ENCODE results near the gene ARL2BP.
"Not testable (repeated sequence)": the region's sequence is repeated elsewhere in the genome, so short reads cannot be mapped to it uniquely, and the experiment has no call there.

The ARL2BP gene

DNA sequence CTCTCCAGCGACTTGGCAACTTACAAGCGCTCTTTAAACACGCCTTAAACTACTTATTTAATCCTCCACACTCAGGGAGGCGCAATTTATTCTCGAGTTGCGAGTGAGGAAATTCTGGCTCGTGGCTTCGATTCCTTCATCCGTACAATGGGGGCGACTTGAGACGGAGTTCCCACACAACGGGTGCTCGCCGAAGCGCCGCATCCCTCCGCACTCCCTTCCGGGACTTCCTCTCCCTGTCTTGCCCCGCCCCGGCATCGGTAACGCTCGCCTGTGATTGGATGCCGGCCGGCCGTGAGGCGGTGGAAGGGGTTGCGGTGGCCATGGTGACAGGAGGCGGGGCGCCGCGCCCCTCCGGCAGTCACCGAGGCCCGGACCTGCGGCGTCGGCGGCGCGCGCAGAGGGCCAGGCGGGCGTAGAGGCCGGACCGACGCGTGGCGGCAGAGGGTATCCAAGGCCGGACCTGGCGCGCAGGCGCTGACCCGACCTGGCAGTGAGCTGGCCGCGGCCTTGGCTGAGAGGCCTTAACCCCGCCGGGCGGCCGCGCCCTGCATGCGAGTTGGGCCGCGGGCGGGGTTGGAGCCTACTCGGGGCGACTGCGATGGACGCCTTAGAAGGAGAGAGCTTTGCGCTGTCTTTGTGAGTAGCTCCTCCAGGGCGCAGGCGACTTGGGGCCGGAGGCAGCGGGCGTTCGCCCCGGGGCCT lies at the start of gene ARL2BP:
Gene ARL2BP, plus strand, starts transcription at position 493 of the 705 bp plus-strand sequence. Its CDS starts 109 bp downstream, at position 602.
- peak; percentile 98 for DNase-seq

DNA sequence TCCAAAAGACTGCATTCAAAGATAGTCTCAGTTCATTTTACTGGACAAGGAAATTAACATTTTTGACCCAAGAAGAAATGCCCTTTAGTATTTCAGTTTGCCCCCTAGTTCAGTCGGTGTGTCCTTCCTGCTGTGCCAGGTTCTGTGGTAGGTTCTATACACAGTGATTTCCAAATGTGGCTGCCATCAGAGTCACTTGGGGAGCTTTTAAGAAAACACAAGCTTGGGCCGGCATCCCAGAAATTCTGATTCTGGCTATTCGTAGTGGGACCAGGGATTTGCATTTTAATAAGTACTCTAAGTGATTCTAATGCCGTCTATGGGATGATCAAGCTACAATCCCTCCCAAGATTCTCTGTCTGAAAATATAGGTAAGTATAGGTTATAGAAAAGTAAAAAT lies 48.8 kb upstream of the ARL2BP start:
- no peak for DNase-seq

DNA sequence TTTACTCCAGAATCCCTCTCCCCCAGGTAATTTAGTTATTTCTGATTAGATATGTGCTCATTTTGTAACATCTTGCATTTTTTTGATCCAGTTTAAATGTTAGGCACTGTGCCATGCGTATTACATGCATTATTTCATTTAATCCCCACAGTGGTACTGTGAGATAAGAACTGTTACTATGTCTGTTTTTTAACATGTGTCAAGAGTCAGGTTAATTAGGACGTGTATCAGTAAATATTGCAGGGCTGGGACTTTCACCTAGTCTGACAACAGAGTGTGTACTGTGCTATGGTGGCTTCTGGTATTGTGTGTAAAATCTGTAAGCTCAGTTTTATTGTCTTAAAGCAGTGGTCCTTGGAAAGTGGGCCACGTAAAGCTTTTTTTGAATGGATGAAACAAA lies 48.3 kb upstream of the ARL2BP start:
- no peak for DNase-seq

DNA sequence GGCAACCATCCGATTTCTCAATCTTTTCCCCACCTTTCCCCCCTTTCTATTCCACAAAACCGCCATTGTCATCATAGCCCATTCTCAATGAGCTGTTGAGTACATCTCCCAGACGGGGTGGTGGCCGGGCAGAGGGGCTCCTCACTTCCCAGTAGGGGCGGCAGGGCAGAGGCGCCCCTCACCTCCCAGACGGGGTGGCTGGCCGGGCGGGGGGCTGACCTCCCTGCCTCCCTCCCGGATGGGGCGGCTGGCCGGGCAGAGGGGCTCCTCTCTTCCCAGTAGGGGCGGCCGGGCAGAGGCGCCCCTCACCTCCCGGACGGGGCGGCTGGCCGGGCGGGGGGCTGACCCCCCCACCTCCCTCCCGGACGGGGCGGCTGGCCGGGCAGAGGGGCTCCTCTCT lies 44.7 kb upstream of the ARL2BP start:
- DNase-seq: not testable (repeated sequence)

DNA sequence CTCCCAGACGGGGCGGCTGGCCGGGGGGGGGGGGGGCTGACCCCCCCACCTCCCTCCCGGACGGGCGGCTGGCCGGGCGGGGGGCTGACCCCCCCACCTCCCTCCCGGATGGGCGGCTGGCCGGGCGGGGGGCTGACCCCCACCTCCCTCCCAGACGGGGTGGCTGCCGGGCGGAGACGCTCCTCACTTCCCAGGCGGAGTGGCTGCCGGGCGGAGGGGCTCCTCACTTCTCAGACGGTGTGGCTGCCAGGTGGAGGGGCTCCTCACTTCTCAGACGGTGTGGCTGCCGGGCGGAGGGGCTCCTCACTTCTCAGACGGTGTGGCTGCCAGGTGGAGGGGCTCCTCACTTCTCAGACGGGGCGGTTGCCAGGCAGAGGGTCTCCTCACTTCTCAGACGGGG lies 44.1 kb upstream of the ARL2BP start:
- not testable (repeated sequence) for DNase-seq

DNA sequence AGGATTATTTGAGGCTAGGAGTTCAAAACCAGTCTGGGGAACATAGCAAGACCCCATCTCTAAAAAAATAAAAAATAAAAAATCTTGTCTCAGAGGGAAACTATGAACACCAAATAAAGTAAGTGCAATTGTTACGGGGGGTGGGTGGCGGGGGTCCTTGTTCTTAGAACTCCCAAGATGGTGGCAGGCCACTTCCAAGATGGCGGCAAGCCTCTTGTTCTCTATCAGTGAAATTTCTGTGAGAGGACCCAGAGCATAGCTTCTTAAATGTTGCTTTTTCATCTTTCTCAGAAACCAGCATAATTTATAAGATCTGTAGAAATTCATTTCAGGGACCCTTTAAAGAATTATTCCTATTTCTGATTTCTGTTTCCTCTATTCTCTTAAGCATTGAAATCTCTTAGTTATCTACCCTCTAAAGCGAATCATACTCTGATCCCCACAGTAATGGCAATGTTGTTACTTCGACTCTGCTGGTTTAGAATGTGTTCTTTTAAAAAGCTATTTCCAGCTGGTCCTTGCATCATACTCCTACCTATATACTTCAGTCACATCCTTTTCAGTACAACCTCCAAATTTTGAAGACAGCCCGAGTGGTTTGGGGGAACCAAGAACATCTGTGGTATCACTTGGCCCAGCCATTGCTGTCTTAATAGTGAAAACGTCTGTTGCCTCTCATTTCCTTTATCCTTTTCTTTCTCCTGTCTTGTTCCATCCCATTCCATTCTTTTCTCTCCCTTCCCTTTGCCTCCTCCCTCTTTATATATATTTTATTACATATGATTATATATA lies 42.8 kb upstream of the ARL2BP start:
- no peak for DNase-seq

DNA sequence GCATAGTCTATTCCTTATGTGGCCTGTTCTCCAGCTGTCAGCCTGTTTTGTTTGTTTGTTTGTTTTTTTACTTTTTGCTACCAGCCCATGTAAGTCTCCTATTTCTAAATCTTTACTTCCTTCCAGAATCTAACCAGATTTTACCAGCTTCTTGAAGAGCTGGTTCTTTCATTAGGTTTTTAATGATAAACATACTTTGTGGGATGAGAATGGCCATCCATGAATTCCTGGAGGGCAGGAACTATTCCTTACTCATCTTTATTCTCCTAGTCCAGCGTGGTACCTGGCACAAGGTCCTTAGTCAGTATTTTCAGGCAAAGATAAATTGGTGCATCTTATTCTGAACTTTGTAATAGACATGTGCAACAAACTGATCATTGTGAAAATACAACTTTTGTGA lies 41.6 kb upstream of the ARL2BP start:
- DNase-seq: no peak

DNA sequence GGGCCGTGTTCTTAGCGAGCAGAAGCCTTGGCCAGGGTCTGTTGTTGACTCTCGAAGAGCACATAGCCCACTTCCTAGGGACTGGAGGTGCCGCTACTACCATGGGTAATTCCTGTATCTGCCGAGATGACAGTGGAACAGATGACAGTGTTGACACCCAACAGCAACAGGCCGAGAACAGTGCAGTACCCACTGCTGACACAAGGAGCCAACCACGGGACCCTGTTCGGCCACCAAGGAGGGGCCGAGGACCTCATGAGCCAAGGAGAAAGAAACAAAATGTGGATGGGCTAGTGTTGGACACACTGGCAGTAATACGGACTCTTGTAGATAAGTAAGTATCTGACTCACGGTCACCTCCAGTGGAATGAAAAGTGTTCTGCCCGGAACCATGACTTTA lies 40.4 kb upstream of the ARL2BP start:
- DNase-seq: no peak

DNA sequence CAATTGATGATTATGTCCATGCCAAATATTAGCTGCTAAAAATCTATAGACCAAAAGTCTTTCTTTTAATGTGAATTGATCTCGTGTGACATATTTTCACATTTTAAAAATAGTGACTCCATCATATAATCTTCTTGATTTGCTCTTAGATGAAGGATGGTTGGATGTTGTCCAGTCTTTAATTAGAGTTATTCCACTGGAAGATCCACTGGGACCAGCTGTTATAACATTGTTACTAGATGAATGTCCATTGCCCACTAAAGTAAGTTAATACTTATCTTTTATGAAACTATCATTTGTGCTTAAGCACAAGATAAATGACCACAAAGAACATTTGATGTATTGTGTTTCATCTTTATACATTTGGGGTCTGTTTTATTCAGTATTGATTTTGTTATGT lies 36.1 kb upstream of the ARL2BP start:
- no peak for DNase-seq

DNA sequence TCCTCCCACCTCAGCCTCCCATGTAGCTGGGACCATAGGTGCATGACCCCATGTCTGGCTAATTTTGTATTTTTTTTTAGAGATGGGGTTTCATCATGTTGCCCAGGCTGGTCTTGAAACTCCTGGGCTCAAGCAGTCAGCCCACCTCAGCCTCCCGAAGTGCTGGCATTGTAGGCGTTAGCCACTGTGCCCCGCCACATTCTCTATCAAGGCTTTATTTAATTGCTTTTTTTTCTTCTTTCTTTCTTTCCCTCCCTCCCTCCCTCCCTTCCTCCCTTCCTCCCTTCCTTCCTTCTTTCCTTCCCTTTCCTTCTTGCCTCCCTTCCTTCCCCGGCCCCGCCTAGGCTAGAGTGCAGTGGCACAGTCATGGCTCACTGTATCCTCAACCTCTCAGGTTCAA lies 35.3 kb upstream of the ARL2BP start:
- DNase-seq: no peak

DNA sequence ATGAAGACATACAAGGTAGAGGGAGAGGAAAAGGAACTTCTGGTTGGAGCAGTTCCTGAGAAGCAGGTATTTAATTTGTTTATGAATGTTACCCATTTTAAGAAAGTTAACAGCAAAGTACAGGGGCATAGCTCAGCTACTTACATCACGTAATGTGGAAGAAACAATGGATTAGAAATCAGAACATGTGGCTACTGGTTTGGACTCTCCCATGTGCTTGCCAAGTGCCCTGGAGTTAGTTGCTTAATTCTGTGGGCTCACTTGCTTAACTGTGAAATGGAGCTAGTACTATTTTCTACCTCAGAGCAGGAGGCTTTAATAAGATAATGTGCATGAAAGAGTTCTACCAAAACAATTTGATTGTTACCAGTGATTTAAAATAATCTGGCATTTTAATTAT lies 31.6 kb upstream of the ARL2BP start:
- no peak for DNase-seq

DNA sequence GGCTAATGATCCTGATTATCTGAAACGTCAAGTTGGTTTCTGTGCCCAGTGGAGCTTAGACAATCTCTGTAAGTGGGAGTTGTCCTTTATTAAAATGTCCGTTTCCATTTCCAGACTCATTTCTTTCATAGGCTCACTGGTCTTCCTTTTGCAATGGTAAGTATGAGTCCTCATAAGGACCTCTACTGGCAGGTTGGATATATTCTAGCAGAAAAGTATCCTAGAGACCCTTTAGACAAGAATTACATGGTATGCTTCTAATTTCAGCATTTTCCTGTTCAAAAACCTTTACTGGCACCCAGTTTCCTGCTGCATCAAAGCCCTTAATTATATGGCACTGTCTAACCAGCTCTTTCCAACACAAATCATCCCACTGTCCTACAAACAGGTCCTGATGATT lies 28.1 kb upstream of the ARL2BP start:
- no peak for DNase-seq

DNA sequence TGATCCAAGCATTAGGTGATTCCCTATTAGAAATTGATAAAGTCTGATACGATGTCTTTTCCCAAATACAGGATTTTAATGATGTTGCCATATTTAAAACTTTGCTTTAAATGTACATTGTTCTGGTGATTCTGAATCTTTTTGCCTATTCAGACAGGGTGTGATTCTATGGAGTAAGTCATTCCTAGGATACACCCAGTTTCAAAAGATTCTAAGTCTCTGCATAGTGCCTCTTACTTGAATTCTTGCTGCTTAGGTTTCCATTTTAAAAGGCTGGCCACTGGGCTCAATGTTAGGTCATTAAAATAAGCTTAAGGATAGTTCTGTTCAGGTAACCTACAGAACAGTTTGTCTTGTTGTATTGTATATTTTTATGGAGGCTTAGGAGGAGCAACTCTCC lies 22.0 kb upstream of the ARL2BP start:
- no peak for DNase-seq

DNA sequence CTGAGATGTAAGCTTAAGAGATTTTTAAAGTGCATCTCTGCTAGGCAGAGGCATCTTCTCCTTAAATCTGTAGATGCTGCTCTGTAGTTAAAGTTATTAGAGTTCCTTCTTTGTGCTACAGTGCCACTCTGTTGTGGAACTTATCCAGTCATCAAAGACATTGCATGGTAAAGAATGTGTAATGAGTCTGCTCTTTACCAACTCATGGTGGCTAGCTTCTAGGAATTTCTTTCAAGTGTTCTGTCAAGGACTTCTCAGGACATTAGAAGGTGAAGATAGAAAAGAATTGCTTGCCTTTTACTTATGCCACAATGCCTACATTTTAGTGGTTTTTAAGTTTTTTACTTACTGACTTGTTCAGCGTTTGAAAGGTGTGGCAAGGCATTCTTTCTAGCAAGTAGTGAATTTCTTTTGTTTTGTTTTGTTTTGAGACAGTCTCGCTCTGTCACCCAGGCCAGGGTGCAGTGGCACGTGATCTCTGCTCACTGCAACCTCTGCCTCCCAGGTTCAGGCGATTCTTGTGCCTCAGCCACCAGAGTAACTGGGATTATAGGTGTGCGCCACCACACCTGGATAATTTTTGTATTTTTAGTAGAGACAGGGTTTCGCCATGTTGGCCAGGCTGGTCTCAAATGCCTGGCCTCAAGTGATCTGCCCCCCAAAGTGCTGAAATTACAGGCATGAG lies 20.3 kb upstream of the ARL2BP start:
- DNase-seq: no peak

DNA sequence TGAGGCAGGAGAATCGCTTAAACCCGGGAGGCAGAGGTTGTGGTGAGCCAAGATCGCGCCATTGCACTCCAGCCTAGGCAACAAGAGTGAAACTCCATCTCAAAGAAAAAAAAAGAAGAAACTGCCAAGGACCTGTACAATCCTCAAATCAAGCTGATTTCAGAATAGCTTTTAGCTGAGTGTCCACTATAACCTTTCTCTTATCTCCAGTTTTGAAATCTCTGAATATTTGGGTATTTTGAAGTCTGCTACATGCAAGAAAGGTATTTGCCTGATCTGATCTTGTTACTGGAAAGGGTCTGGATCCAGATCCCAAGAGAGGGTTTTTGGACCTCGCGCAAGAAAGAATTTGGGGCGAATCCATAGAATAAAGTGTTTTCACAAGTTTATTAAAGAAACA lies 19.1 kb upstream of the ARL2BP start:
- no peak for DNase-seq

DNA sequence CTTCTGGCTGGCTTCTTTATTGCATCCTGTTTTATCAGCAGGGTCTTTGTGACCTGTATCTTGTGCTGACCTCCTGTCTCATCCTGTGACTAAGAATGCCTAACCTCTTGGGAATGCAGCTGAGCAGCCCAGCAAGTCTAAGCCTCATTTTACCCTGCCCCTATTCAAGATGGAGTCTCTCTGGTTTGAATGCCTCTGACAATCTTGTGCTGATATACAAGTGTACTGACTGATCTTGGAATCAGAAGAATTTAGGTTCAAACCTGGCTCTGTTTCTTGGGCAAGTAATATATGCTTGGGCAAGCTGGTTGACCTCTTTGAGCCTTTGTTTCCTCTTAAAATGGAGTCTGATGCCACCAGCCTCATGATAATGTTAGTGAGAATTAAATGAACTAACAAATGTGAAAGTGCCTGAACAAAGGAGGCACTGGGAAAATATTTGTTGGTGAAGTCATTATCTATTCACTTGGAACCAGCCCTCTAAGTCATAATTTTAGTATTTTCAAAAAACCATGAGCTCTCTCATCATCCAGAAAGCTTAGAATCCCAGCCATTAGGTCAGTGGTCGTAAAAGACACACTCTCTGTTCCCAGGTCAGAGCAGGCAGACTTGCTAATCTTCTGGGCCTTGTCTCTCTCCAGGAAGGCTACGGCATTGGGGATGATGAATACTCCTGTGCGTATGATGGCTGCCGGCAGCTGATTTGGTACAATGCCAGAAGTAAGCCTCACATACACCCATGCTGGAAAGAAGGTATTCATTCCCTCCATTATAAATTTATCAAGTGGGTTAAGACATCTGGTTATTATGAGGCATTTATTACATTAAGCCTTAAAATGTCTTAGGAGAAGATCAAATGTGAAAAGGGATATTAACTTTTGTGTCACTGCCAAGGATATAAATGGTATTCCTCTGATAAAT lies 18.1 kb upstream of the ARL2BP start:
- DNase-seq: no peak

DNA sequence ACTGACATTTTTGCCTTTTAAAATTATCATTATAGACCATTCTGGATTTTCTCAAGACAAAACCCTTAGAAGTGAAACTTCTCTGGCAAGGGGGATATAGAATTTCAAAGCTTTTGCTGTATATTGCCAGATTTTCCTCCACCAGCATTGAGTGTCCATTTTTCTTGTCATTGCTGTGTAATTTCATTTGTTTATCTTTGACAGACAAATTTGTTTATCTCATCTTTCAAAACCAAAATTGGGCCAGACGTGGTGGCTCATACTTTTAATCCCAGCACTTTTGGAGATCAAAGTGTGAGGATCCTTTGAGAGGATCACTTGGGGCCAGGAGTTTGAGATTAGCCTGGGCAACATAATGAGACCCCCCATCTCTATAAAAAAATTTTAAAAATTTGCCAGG lies 16.0 kb upstream of the ARL2BP start:
- DNase-seq: no peak

DNA sequence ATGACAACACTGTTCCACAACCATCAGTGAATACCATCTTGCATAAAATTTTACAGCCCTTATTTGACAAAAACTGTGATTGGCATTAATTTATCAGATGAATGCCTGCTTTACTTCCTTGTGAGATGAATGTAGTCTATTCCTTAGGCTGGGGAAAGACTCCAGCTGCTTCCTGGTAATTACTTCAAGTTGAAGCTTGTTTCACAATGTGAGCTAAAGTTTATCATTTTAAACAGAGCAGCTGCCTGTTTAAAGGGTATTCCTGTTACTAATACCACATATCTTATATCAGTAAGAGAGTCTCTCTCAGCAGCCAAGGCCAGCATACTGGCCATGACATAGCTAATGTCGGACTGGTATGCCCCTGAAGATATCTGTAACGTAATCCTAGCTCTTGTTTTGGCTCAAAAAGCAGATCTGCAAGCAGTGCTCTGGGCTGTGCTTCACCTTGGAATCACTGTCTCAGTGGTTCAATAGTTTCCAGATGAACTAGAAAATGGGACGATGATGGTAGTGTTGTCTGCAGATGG lies 13.2 kb upstream of the ARL2BP start:
- DNase-seq: no peak

DNA sequence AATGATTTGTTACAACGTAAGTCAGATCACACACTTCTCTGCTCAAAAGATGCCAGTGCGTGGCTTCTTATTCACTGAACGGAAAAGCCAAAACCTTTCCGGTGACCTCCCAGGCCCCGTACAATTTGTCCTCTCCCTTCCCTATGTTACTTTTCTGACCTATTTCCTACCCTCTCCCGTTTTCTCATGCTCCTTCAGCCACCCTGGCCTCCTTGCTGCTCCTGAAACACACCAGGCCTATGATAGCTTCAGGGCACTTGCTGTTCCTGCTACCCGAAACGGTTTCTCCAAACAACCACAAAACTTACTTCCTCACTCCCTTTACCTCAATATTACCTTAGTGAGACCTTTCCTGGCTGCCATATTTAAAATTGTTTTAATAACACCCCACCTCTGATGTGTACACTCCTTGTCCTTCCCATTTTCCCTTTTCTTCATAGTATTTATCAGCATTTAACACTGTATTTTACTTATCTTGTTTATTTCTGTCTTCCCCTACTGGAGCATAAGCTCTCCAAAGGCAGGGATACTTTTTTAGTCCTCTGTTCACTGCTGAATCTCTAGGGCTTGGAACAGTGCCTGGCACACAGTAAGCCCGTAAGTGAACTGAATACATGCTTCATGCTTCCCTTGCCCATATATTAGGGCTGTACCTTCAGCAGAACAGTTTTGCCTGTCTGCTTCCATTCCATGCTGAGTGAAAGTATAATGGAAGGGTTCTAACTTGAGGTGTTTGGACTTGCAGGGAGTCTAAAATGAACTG lies 10.9 kb upstream of the ARL2BP start:
- DNase-seq: no peak

DNA sequence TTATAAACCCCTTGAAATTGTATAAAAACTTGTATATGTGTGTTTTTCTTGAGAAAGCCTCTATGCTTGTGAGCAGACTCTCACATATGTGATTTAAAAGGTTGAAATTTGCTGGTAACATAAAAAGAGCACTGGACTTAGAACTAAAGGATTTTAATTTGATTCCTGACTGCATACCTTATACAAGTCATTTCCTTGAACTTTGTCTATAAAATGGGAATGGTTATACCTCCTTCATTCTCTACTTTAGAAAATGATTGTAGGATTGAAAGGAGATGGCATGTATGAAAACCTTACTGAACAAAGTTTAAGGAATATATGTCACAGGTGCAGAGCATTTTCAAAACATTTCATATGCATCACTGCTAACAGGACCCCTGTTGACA lies 10.4 kb upstream of the ARL2BP start:
- DNase-seq: no peak

DNA sequence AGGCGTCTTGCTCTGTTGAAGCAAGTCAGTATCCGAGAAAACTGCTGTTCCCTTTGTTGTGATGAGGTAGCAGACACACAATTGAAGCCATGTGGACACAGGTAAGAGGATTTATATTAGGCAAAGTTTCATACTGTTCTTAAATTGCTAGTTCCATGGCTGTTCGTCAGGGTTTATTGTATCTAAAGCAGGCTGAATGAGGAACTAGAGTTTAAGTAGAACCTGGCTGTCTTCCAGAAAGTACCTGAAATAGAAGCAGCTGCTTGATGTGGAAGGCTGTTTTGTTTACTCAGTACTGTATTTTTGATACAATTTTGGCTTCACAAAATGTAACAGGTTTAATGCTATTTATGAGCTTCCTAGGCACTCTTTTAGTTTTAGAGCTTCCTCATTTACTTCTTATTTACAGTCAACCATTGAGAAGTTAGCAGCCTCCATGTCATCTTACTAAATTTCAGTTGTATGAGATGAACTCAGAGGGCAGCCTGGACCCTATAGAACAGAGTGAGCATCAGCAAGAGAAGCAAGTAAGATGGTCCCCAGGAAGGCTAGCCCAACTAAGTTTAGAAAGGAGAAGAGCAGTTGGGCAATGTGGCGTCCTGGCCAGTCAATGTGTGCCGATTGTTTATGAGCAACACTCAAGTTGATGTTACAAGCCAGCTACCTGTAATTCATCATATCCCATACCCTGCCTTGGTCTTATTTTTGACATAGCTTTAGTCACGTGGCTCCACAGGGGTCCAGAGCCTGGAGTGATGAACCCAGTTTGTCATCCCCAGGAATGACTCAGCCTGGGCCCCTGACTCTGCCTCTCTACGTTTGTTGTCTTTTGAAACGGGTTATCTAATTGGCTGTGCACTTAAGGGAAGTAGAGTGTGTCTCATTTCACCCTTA lies 9.7 kb upstream of the ARL2BP start:
- no peak for DNase-seq
